ENCODE data around the gene ARIH1.
A peak's percentile ranks its signal among the peaks of the same experiment; 100 is the strongest.
"Not testable (repeated sequence)": the region's sequence is repeated elsewhere in the genome, so short reads cannot be mapped to it uniquely, and the experiment has no call there.

Gene ARIH1
- total RNA-seq = 173 to 174 reads per million in 2 donors

- peak; percentile 93 for DNase-seq
Observed at GRCh38 chr15:72473614-72474465, at the start of gene ARIH1. TSS of gene ARIH1 (plus strand) at chr15:72474330. CDS start at chr15:72474640, 310 bp downstream.

DNA sequence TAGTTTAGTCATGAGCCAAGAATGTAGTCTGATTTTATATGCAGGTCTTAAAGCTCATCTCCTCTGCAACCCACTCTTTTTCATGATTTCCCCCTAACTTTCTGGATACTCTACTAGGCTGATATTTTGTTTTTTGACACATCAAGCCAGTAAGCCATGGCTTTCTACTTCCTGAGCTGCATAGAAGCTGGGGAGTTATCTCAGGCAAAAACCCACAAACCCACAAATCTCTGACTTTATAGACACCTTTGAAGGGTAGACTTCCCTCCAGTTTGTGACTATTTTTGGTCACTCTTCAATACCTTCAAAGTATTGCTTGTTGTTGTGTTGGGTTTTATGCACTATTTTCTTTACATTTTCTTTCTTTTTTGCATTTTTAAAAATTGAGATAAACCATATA, 47.4 kb upstream of the ARIH1 start:
- no peak for DNase-seq

- DNase-seq = no peak
Observed at GRCh38 chr15:72437650-72438316, 36.3 kb upstream of the ARIH1 start.

DNA sequence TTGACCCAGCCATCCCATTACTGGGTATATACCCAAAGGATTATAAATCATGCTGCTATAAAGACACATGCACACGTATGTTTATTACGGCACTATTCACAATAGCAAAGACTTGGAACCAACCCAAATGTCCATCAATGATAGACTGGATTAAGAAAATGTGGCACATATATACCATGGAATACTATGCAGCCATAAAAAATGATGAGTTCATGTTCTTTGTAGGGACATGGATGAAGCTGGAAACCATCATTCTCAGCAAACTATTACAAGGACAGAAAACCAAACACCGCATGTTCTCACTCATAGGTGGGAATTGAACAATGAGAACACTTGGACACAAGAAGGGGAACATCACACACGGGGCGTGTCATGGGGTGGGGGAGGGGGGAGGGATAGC, 31.3 kb upstream of the ARIH1 start:
- DNase-seq = not testable (repeated sequence)

- no peak for DNase-seq
Observed at GRCh38 chr15:72445426-72445825, 28.7 kb upstream of the ARIH1 start.

DNA sequence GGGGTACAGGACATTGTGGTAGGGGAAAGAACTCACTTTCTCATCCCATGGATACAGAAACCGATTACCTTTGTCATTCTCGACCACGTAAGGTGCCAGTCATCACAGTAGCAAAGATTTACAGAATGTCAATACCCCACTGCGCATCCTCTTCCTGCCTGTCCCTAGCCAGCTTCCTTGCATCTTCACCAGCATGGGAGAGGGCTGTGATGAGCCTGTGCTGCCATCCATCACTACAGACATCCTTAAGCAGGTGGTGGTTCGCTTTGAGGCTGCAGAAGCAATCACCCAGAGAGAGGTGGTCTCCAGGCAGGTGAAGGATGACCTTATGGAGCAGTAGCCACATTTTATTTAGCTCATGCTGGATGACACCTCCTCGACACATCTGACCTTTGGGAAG, 23.3 kb upstream of the ARIH1 start:
- no peak for DNase-seq

GRCh38 chr15:72451224-72451623, 22.9 kb upstream of the ARIH1 start:
- DNase-seq = no peak

GRCh38 chr15:72456684-72457083, 17.4 kb upstream of the ARIH1 start:
- DNase-seq = no peak

DNA sequence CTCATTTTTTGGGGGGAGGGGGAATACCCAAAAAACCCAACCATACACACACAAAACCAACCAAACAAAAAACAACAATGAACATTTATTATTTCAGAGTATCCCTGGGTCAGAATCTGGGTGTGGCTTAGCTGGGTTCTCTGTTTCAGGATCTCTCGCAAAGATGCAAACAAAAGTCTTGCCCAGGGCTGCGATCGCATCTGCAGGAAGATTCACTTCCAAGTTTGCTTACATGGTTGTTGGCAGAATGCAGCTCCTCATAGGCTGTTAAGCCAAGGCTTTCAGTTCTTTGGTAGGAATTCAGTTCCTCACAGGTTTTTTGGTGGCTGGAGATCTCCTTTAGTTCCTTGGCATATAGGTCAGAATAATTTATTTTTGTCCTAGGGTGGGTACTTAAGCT, 13.7 kb upstream of the ARIH1 start:
- DNase-seq = no peak

DNA sequence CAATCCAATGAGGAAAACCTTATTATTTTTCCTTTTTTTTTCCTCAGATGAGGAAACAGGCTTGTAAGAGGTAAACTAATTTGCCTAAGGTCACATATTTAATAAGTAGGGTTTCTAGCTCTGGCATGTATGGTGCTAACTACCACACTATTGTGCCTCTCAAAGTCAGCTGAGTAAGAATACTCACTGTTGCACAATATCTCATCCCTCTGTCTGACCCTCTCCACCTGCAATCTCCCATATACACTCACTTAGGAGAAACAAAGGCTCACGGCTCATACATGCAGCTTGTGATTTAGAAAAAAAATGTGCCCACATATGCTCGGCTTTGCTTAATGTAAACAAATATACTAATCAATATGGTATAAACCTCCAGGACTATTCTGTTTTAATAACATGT, 10.4 kb upstream of the ARIH1 start:
- DNase-seq = no peak

DNA sequence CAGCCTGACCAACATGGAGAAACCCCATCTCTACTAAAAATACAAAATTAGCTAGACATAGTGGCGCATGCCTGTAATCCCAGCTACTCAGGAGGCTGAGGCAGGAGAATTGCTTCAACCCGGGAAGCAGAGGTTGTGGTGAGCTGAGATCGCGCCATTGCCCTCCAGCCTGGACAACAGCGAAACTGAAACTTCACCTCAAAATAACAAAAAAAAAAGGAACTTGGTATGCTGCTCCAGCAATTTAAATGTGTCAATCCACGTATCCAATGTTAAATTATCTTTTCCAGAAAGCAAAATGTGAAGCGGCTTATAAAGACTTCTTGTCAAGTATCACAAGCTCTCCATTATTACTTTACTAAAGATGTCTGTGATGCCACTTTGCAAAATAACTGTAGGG, 9.9 kb upstream of the ARIH1 start:
- no peak for DNase-seq

- DNase-seq = no peak
Observed at GRCh38 chr15:72468103-72468502, 6.0 kb upstream of the ARIH1 start.

DNA sequence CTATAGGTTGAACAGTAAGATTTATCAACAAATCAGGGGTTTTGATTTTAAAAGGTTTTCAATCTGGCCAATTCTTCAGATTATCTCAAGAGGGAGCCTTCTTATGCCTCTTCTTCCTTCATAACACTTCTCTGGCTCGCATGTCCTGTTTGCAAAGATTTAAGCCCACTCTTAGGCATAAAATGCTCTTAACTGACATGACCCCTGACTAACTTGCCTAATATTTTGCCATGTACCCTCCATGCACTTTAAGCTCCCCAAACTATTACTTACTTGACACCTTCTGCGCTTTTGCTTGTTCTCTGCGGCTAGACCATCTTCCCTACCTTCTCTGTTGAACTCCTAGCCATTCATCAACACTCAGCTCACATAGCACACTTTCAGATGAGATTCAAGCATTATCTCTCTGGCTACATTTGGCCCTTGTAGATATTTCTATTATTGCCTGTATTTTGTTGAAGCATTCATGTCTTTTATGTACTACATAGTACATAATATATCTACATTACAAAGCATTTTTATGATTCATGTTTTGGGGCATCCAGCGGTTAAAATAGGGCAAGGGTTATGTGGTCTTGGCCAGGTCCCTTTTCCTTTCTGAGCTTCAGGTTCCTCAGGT, 1.0 kb upstream of the ARIH1 start:
- no peak for DNase-seq

- DNase-seq = peak; percentile 45
Observed at GRCh38 chr15:72474466-72474911, 359 bp downstream of the ARIH1 start.

DNA sequence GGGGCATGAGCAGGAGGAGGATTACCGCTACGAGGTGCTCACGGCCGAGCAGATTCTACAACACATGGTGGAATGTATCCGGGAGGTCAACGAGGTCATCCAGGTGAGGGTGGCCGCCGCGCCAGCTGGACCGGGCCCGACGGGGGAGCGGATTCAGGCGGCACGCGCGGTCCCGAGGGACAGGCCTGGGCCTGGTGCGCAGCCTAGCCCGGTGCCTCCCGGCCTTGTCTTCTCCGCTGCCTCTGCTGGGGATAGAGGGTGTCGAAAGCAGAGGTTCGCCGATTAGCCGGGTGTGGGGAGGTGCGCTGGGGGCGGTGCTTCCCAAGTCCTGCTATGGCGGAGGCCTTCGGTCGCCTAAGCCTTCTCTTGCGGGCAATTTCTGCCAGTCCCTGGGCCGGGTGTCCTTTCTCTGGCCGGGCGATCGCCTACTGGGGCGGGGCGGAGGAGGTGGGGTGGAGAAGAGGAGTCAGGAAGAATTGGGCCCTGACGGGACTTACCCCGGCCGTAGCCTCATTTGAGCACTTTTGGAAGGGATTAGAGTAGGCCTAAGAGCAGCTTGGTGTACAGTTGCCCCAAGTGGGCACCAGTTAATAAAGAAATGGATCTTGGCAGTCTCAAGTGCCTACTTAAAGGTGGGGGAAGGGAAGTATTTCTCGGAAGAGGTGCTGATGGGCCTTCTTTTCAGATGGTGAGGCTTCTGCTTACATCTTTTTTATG, 940 bp downstream of the ARIH1 start:
- DNase-seq = peak; percentile 57

DNA sequence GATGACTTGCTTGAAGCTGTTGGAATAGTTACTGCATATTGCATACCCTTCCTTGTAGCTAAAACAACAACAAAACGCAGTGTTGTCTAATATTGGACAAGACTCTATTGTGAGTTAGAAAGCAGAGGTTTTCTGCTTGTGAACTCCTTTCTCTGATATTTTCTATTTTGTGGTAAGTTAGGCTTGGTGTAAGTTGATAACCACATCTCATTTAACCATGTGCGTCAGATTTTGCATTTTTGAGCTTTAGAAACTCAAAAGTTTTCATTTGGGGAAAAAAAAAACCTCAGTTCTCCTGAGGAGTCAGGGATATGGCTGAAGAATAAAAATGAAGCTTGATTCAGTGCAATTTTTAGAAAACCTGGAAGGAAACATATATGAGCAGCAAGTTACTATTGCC, 1.5 kb downstream of the ARIH1 start:
- no peak for DNase-seq

DNA sequence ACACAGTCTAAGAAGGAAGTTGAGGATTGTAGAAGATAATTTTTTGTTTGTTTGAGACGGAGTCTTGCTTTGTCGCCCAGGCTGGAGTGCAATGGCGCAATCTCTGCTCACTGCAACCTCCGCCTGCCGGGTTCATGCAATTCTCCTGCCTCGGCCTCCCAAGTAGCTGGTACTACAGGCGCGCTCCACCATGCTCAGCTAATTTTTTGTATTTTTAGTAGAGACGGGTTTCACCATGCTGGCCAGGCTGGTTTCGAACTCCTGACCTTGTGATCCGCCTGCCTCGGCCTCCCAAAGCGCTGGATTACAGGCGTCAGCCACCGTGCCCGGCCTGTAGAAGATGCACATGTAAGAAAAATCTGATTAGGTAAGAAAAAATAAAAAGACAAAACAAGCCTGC, 2.2 kb downstream of the ARIH1 start:
- not testable (repeated sequence) for DNase-seq

DNA sequence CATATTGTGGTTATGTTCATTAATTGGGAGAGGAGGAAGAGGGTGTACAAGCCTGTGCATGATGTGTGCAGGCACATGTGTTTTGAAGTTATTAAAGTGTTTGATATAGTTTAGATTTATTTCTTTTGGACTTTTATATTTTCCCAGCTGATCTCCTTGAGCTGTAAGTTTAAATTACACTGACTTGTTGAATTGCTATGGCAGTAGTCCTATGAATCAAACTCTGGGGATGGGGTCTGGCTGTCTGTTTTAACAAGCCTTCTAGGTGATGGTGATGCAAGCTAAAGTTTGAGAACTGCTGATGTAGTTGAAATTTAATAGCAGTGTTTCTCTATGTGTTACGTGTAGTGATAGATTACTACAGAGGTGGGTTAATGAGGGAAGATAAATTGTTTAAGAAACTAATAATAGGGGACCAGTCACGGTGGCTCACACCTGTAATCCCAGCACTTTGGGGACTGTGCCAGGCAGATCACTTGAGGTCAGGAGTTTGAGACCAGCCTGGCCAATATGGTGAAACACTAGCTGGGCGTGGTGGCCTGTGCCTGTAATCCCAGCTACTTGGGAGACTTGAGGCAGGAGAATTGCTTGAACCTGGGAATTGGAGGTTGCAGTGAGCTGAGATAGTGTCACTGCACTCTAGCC, 7.0 kb downstream of the ARIH1 start:
- no peak for DNase-seq

DNA sequence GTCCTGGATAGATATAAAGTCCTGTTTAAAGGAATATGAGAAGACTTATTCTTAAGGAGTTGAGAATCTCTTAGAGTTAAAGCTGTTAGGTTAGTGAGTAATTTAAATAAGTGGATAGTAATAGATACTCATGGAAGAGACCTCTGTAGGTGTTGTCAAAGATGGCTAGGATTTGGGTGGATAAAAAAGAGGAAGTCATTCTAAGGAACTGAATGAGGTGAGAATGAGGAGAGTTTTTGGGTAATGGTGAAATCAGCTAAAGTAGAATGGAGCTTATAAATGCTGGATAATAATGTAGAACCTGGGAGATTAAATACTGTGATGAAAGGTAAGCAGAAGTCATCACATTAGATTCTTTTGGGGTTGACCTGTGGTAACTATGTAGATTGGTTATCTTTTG, 8.1 kb downstream of the ARIH1 start:
- DNase-seq = no peak

DNA sequence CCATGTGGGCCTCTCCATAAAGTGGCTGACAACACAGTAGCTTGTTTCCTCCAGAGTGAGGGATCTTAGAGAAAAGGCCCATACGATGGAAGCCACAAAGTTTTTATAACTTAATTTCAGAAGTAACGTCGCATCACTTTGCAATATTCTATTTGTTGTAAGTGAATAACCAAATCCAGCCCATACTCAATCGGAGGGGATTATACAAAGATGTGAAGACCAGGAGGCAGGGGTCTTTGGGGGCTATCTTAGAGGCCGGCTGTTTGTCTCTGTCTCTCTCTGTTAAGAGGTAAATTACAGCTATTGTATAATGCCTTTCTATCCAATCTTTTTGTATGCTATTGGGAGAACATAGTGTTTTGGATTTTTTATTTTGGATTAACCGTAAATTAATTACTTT, 9.1 kb downstream of the ARIH1 start:
- no peak for DNase-seq

DNA sequence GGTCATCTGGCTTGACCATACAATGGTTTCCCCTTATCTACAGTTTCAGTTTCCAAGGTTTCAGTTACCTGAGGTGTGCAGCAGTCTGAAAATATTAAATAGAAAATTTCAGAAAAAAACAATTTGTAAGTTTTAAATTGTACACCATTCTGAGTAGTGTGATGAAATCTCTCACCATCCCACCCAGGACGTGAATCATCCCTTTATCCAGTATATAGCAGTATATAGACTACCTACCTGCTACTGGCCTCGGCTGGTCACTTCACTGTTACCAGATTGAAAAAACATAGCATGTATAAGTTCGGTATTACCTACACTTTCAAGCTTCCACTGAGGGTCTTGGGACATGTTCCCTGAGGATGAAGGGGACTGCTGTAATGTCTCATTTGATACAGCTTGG, 12.0 kb downstream of the ARIH1 start:
- no peak for DNase-seq

DNA sequence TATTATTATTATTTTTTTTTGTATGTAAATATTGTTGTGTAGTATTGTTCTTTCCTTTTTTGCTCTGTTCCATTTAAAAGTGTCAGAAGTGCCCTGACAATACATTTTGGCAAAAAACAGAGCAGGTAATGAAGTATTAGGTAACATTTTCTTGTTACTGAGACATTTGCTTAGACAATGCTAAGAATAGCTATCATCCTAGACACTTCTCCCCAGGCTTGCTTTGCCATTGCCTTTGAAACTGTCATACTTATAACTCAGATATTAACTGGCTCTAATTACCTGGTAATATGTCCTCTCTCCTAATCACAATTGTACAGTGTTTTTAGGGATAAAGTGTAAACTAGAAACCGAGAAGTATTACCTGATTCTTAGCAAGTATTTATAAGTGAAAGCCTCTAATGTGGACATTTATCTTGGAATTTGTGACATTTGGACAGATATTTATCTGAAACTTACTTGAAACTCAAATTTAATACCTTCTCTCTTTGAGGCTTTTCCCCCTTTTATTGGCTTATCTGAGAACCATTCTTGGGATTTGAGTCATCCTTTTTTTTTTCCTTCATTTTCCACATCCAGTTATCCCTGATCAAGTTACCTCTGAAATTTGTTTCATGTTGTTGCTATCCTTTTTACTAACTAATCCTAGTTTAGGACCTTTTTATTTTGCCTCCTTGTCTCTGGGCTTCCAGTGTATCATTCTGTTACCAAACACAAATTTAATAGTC, 13.1 kb downstream of the ARIH1 start:
- DNase-seq = no peak
